Pons (tissue), 1 donor: ENCODE measurements around the gene YTHDF1.
A peak's percentile ranks its signal among the peaks of the same experiment; 100 is the strongest.
"Not testable (repeated sequence)": the region's sequence is repeated elsewhere in the genome, so short reads cannot be mapped to it uniquely, and the experiment has no call there.

Experiments
- DNase-seq: peaks from one replicate; pipeline ENCODE4 v3.0.0-alpha.2; 2016; ENCODE audit warnings: low spot score

Gene YTHDF1

DNA sequence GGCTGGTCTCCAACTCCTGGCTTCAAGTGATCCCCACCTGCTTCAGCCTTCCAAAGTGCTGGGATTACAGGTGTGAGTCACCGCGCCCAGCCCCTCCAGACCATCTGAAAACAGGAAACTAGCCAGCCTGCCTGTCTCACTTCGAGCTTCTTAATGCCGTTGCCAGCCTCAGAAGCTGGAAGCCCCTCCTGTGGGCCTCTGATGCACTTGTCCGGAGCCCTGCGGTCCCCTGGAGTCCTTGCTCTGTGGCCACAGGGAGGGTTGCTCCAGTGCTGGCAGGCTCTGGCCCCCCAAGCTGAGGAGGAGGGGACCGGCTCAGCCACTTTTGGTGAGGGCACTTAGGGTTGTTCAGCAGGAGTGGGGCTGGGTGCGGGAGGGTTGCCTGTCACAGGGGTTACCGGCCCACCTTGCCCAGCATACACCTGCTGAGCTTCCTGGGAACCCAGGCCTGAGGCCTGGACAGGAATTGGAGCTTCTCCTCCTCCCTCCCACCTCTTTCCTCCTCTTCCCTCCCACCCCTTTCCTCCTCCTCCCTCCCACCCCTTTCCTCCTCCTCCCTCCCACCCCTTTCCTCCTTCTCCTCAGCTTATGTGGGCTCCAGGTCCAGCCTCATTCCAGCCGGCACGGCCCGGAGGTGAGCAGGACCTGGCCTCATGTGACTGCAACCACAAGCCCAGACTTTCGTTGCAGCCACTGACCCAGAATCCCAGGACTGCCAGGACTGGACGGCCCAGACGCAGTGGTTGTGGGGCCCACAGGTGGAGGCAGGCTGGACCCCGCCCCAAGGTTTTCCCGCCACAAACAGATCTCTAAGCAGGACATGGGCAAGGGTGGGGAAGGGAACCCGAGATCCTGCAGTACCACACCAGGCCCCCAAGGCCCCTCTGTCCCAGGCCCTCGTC is 10.4 kb upstream of the YTHDF1 start:
- DNase-seq = no peak

DNA sequence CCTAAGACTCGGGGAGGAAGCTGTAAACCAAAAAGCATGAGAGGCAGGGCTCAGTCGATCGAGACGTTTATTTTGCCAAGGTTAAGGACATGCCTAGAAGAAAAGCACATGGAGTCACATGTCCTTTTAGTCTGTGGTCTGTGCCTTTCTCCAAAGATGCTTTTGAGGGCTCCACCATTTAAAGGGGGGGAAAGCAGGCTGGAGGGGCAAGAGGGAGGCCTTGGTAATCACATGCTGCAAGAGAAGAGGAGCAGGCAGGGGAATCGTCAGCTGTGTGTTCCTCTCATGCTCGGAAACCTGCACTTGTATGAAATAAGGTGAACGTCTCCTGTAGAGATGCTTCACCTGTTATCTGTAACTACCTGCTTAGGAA is 9.1 kb upstream of the YTHDF1 start:
- no peak for DNase-seq

DNA sequence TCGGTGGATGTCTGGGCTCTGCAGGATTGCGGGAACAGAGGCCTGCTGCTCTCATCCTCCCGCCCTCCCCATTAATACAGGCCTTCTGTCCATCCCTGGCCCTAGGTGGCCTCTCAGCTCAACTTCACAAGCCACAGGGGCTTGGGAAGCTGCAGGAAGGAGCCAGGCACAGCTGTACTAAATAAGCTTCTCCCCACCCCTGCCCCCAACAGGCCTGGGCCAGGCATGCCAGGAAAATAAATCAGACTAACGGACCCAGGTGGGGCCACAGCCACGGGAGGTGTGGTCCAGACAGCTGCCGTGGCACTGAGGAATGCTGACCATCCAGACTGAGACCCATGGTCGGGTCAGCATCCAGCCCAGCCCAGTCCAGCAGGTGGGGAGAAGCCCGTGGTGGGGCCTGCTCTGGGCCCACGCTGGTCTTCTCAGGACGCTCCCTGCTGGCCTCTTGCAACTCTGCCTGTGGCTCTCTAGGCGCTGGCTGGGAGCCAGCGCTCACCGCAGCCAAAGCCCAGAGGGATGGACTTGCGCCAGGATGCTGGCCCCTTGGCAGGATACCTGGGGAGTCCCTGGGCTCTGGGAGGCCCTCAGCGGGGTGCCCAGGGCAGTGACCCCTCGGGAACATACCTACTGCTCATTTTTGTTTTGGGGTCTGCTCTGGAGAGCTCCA is 8.6 kb upstream of the YTHDF1 start:
- no peak for DNase-seq

DNA sequence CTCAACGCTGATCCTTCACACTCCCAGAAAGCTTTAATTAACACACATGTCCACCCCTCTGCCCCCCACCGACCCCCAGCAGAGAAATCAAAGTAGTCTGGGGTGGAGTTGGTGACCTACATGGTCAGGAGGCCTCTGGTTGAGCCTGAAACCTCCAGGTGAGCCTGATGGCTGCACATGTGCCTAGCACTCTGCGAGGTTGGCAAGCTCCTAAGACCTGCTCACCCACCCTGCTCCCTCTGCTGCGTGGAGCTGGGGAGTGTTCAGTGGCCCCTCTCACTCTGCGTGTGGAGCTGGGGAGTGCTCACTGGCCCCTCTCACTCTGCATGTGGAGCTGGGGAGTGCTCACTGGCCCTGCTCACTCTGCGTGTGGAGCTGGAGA is 7.9 kb upstream of the YTHDF1 start:
- DNase-seq = no peak

DNA sequence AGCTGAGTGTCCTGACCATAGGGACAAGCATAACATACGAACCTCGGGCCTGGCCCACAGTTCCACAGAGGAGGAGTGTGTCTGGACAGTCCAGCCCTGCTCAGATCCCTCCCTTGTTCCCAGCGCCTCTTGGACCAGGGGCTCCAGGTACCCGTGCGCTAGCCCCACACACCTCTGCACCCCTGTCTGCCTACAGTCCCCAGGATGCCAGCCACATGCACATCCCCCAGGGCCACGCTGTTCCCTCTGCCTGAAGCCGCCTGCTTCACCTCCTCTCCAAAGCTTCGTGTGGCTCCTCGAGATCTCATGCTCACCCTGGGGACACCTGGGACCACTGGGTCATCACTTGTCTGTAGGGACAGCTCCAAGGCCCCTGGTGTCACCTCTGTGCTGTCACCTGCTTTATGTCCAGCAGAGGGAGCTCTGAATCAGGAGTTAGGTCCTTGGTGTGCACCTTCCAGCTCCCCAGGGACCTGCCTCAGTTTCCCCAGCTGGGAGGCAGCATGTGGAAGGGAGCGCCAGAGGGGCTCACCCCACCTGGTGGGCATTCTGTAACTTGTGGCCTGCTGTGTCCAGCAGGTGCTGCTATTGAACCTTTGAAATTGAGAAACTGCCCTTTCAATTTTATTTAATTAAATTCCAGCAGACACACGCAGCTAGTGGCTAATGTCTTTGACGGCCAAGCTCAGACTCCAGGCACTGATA is 7.3 kb upstream of the YTHDF1 start:
- DNase-seq = peak; percentile 53

DNA sequence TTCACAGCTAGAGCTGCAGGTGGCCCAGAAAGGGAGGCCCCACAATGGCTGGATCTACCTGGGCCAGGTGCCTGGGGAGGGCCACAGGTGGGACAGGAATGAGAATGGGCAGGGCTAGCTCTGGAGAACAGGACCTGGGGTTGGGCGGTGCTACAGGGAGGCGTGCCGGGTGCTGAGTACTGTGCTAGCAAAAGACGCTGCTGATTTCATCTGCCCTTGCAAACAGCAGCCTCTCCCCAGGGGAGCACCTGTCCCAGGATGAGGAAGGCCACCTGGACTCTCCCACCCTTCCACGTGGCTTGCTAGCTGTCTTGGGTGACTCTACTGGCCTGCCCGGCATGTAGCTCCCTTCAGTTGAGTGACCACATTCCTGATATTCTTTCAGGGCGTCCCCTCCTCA is 6.6 kb upstream of the YTHDF1 start:
- no peak for DNase-seq

DNA sequence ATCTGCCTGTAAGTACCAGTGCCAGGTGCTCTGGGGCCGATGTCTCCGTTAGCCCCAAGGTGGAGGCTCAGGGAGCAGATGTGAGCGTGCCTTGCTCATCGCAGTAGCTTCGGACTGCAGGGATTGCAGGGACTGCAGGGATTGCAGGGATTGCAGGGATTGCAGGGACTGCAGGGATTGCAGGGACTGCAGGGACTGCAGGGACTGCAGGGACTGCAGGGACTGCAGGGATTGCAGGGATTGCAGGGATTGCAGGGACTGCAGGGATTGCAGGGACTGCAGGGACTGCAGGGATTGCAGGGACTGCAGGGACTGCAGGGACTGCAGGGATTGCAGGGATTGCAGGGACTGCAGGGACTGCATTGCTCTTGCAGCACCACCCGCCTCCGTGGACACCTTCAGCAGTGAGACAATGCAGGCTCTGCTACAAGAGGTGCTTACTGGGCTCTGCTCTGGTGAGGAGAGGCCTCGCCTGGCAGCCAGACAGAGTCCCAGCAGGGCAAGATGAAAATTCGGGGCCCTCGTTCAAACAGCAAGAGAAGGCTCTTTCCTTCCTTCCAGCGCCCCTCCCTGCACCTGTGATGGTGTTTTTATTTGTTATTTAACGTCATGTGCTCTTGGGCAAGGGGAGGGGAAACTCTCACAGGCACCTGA is 5.6 kb upstream of the YTHDF1 start:
- DNase-seq = not testable (repeated sequence)

DNA sequence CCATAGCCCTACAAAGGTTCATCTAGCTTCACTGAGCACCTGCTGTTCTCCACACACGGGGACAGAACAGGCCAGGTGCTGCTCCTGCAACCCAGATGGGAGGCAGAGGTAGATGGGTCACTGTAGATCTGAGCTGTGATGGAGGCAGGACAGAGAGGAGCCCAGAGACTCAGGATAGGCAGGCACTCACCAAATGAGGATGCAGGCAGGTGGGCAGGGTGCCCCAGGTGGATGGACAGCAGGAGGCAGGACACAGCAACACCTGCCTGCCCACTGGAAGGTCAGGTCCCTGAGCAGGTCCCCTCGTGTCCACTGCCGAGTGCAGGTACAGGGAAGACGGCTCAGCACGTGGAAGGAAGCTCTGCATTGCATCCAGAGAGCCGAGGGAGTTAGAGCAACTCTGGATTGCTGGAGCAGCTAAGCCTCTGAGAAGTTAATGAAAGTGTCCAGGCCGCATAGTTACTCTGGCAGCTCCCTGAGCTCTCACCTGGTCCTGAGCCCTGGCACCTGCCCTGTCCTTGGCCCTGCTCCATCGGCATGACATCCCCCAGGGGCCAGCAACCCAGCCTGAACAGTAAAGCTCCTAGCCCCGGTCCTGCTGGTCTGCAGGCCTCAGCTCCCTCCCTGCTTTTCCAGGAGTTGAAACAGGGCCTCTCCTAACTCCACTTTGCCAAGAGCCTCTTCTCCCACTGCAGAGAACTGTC is 4.9 kb upstream of the YTHDF1 start:
- no peak for DNase-seq

DNA sequence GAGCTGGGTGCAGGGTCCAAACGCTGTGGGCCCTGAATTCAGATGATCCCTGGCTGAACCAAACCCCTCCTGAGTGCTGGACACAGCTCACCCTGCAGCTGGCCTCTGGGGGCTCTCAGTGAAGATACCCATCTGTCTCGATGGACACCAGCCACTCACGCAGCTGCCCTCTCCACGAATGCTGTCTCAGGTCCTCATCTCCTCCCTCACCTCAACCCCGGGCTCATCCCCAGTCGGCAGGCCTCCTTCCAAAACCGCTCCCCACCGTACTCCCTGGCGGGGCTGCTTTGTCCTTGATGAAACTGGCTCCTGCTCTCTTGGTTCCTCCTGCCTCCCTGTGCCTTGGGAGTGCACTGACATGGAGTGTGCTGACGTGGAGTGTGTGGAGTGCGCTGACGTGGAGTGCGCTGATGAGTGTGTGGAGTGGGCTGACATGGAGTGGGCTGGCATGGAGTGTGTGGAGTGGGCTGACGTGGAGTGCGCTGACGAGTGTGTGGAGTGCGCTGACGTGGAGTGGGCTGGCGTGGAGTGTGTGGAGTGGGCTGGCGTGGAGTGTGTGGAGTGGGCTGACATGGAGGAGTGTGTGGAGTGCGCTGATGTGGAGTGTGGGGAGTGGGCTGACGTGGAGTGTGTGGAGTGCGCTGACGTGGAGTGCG is 4.1 kb upstream of the YTHDF1 start:
- no peak for DNase-seq

DNA sequence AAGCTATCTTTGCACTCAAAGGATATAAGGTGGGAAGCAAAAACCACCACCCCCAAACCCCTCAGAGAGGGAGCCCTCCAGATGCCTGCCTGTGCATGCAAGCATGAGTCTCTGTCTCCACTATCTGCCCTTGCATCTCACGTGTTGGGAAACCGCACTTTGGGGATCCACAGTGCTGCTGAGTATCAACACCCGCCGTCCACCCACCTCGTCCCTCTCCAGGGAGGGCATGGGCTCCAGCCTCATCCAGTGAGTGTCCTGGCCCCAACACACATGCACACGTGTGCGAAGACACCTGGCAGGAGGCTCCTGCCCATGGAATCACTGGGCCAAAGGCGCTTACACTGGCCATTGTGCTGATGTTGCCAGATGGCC is 3.5 kb upstream of the YTHDF1 start:
- DNase-seq = no peak

DNA sequence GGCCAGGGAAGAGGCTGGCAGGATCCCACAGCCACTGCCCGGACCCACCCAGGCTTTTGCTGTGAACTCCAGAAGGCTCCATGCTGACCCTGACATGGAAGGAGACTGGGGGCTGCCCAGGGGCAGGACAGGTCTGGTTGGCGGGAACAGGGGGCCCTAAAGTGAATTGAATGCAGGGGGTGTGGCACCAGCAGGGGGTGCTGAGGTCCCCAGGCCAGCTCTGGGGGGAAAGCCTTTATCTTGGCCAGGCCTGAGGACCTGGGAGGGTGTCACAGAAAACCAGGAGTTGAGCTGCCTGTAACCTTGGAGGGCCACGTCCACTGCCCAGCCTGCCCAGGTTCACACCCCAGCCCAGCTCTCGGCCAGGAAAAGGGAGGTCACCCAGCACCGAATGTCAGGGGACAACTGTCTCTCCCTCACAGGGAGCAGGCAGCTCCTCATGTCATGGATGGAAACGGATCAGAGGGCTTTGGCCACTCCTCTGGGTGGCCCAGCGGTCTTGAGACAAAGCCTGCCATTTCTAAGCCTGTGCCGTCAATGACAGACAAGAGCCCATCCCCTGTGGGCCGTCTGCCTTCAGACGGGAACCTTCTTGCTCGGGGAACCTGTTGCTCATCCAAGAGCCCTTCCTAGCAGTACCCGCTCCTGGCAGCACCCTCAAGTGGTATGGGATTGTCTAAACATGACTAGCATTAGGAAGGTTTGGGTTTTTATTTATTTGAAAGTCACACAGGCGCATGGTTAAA is 2.9 kb upstream of the YTHDF1 start:
- no peak for DNase-seq

DNA sequence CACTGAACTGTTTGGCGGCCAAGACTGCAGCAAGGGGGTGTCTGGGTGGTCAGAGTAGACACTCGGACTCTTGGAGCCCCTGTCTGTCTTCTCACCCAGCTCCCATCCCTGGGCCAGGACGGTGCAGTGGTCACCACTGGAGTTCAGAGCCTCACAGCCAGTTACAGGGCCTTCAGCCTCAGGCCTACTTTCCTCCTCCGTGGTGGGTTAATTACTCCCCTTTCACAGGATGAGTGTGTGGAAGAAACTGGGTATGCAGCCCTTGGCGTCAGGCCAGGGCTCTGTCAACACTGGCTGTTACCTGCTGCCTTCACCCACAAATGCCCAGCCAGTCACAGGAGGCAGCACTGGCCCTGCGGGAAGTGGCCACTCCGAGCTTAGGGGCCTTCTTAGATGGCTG is 1.8 kb upstream of the YTHDF1 start:
- DNase-seq = no peak

DNA sequence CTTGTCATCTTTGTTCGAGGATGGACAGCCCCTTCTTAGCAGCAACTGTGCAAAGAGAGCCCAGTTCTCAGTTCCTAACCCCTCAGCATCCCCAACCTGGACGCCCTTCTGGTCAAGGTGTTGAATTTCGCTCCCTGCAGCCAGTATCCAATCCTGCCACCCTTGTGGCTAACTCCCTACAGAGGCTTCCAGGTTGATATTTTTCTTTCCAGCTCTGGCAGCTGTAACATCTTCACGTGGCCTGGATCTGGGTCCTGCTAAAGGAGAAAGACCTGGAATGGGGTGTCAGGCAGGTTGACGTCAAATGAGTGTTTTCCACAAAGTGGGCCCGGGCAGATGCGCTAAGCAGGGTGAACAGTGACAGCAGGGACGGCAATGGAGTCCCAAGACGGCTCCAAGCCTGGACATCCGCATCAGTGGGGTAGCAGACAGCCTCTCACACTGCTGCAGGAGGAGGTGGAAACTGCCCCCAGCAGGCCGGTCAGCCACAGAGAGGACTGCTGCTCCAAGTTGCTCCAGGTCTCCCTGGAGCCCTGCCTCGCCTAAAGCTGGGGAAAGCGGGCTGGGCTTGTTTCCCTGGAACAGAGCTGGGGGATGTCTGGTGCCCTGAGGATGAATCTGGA is 1.0 kb upstream of the YTHDF1 start:
- no peak for DNase-seq

DNA sequence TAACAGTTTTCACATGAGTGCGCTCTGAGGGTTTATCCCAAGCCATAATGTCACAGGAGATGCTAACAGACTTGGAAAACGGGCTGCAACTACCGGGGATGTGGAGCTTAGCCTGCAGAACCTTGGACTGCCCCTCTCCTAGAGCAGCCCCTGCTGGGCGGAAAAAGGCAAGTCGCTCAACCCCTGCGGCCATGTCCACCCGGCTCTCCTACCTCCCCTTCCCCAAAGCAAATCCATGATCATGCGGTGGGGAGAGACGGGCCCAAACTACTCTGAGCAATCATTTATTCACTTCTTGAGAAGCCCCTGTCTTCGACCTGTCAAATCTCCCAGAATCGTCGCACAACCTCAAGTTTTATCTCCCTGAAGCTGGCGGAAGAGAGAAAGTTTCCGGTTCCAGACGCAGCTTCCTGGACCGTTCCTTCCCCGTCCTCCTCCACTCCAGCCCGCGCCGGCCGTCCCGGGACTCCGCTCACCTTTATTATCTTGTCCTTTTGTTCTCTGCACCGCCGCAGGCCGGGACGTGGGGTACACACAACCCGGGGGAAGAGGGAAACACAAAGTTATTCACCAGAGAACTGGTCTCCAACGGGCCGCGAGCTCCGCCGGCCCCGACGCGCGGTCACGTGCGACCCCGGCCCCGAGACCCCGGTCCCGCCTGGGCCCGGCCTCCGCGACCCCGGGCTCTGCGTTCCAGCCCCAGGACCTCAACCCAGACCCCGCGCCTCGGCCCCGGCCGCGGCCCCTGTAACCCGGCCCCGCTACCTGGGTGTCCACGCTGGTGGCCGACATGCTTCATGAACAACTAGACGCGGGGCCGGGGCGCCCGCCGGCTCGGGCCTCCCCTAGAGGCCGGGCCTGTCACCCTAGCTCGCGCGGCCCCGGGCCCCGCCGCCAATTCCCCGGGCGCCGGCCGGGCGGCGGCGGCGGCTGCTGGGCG is 560 bp downstream of the YTHDF1 start:
- DNase-seq = no peak

DNA sequence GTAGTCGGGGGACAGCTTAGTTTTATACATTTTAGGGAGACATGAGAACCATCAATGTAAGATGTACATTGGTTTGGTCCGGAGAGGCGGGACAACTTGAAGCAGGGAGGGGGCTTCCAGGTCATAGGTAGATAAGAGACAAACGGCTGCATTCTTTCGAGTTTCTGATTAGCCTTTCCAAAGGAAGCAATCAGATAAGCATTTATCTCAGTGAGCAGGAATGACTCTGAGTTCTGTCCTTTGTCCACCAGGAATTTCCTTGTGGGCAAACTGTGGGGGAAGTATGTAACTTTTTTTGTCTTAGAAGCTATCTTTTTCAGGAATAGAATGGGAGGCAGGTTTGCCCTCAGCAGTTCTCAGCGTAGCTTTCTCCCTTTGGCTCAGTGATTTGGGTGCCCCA is 1.4 kb downstream of the YTHDF1 start:
- no peak for DNase-seq

DNA sequence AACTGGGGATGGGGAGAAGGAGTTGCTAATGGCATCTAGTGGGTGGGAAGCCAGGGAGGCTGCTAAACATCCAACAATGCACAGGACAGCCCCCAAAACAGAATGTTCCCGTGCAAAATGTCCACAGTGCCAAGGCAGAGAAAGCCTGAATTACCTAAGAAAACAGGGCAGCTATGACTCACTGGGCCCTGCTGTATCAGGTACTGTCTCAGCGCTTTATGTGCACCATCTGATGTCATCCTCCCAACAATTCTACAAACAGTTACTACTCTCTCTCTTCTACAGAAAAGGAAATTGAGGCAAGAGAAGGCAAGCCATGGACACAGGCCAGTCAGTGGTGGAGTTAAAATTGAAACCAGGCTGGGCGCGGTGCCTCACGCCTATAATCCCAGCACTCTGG is 3.1 kb downstream of the YTHDF1 start:
- DNase-seq = no peak

DNA sequence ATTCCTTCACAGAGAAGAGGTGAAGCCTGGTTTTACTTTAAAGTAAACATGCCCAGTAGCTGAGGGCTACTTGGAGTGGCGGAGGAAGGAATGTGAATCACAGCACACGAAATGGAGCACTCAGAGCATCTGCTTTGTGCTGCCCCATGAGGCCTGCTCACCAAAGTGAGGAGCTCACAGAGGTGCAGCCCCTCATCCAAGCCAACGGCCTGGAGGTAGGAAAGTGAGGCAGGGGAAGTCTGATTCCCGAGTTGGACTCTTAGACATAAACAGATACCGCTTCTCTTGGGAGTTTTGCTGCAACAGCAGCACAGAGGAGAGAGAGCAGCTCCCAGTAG is 3.6 kb downstream of the YTHDF1 start:
- DNase-seq = no peak

DNA sequence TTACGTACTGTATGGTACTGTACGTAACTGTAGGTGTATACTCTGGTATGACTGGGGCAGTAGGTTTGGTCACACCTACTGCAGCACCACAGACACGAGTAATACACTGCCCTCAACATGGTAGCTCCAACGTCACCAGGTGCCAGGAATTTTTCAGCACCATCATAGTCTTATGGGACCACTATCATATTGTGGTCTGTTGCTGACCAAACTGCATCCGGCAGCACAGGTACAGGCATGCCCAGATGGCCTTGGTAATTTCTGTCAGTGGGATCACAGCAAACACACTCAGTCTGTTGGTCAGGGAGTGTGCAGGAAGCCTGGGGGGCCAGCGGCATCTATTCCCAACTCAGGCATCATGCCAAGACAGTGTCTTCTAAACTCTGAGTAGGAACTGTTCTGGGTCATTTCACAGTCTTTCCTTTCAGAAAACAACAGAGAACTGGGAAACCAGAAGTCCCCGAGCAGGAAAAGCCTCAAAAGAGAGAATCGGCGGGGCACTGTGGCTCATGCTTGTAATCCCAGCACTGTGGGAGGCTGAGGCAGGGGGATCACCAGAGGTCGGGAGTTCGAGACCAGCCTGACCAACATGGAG is 5.8 kb downstream of the YTHDF1 start:
- DNase-seq = no peak
